ENCODE results near the gene TMEM237.

Gene TMEM237

DNA sequence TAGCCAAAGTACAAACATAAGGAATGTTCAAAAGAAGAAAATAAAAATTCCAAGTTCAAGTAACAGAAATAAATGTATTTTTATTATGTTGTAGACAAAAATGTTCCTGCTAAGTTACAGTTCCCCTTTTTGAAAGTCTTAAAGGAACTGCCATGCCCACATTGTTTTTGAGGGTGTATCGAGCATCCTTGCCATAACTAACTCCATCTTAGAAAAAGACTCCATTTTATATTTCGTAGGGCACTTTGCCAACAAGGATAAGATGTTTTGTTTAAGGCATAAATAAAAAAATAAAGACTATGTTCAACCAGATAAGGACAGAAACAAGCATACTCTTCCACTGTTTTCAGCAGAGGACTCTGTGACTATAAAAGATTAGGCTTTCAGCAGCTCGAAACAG lies 67.3 kb downstream of the TMEM237 start:
- DNase-seq: no peak
- in situ Hi-C loops (cut with MboI; ENCODE audit: low pct_unique_long_range_greater_than_20kb, low sequenced_read_pairs): no loop called here

- in situ Hi-C loops (cut with MboI; ENCODE audit: low pct_unique_long_range_greater_than_20kb, low sequenced_read_pairs): no loop called here
- peak; percentile 60 for DNase-seq
Observed at GRCh38 chr2:201574766-201575165, 68.5 kb downstream of the TMEM237 start.

GRCh38 chr2:201572846-201573508 lies 70.3 kb downstream of the TMEM237 start:
- in situ Hi-C loops (cut with MboI; ENCODE audit: low pct_unique_long_range_greater_than_20kb, low sequenced_read_pairs): no loop called here
- no peak for DNase-seq
